GM10248 (cell line): Measurements from ENCODE around the gene LIN52.

ENCODE experiments used
- CTCF ChIA-PET: fragments of 300-600 bp; sonication (Branson Sonifier 250); formaldehyde crosslinking; extraction: SDS; loops from one replicate; lab custom pipeline; 2021; ENCODE audit warnings: antibody characterized with exemption; lab: Yijun Ruan, JAX
- POLR2A ChIA-PET: fragments of 350-650 bp; sonication (Branson Sonifier 250); formaldehyde crosslinking; extraction: SDS; loops from one replicate; lab custom pipeline; 2020; ENCODE audit warnings: antibody characterized with exemption; lab: Yijun Ruan, JAX
- DNase-seq: peaks from one replicate; pipeline ENCODE4 v3.0.0; 2012; ENCODE audit errors: extremely low spot score
- TF ChIP-seq, protein P1 (sequence below): IDR thresholded peaks from 2 replicates; pipeline ENCODE4 v1.5.1; 2012; ENCODE audit warnings: mild to moderate bottlenecking, low read depth; ENCODE audit errors: extremely low read depth, missing control alignments, control extremely low read depth

LIN52 gene

GRCh38 chr14:74243051-74243450 is 158.3 kb downstream of the LIN52 start:
- CTCF ChIA-PET = interaction anchor here (2.1 kb wide), 1 partner anchor 9 kb away, joined by 9 read pairs; no protein-coding TSS in a partner anchor

GRCh38 chr14:74244115-74244514 is 159.4 kb downstream of the LIN52 start:
- CTCF ChIA-PET = interaction anchor here (1.7 to 2.0 kb wide), 2 partner anchors 13 to 27 kb away, joined by 8 to 10 read pairs; no protein-coding TSS in a partner anchor

More at GRCh38 chr14:74243051-74243450, 158.3 kb downstream of the LIN52 start:
- POLR2A ChIA-PET = no interaction called here
- TF ChIP-seq, protein P1, sequence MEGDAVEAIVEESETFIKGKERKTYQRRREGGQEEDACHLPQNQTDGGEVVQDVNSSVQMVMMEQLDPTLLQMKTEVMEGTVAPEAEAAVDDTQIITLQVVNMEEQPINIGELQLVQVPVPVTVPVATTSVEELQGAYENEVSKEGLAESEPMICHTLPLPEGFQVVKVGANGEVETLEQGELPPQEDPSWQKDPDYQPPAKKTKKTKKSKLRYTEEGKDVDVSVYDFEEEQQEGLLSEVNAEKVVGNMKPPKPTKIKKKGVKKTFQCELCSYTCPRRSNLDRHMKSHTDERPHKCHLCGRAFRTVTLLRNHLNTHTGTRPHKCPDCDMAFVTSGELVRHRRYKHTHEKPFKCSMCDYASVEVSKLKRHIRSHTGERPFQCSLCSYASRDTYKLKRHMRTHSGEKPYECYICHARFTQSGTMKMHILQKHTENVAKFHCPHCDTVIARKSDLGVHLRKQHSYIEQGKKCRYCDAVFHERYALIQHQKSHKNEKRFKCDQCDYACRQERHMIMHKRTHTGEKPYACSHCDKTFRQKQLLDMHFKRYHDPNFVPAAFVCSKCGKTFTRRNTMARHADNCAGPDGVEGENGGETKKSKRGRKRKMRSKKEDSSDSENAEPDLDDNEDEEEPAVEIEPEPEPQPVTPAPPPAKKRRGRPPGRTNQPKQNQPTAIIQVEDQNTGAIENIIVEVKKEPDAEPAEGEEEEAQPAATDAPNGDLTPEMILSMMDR = no peak
- no peak for DNase-seq

GRCh38 chr14:74245292-74245691 is 160.5 kb downstream of the LIN52 start:
- TF ChIP-seq, protein P1 = no peak
- DNase-seq = no peak
- ChIA-PET POLR2A (no interaction called here), CTCF (interaction anchor here (1.0 to 2.0 kb wide), 6 partner anchors 9 to 133 kb away, joined by 3 to 10 read pairs (median 4); no protein-coding TSS in a partner anchor)

More at GRCh38 chr14:74244115-74244514, 159.4 kb downstream of the LIN52 start:
- DNase-seq = no peak
- TF ChIP-seq, protein P1 = peak; percentile 1
- POLR2A ChIA-PET = no interaction called here

GRCh38 chr14:74246542-74246941 is 161.8 kb downstream of the LIN52 start:
- DNase-seq = no peak
- POLR2A ChIA-PET = interaction anchor here (0.6 kb wide), 1 partner anchor 498 kb away, joined by 6 read pairs; no protein-coding TSS in a partner anchor
- CTCF ChIA-PET = interaction anchor here (1.3 to 2.5 kb wide), 3 partner anchors 10 to 30 kb away, joined by 4 to 10 read pairs (median 8); no protein-coding TSS in a partner anchor
- TF ChIP-seq, protein P1 = no peak

DNA sequence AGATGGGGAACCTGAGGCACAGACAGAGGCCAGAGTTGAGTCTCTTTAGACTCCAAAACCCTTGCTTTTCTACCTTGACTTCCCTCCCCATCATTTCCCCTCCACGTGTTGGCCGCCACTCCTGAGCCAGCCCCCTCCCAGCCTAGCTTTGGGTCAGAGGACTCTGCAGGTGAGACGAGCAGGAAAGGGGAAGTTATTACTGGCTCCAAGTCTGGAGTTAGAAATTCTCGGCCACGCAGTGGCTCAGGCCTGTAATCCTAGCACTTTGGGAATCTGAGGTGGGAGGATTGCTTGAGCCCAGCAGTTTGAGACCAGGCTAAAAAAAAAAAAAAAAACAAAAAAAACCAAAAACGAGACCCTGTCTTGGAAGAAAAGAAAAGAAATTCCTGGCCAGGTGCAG is 163.3 kb downstream of the LIN52 start:
- CTCF ChIA-PET = interaction anchor here (1.2 to 3.3 kb wide), 4 partner anchors 9 to 136 kb away, joined by 3 to 11 read pairs (median 8); partner anchors contain the start of gene VSX2

More for the DNA sequence above, 163.3 kb downstream of the LIN52 start:
- no peak for DNase-seq
- POLR2A ChIA-PET = interaction anchor here (0.6 kb wide), 1 partner anchor 29 kb away, joined by 6 read pairs; no protein-coding TSS in a partner anchor
- TF ChIP-seq, protein P1 = no peak
